Measurements from ENCODE around the gene MICALL1.

Gene MICALL1

GRCh38 chr22:37989146-37990045 lies 83.3 kb downstream of the MICALL1 start:
- DNase-seq: no peak

GRCh38 chr22:37990301-37990700 lies 84.2 kb downstream of the MICALL1 start:
- no peak for DNase-seq

GRCh38 chr22:37990862-37991261 lies 84.8 kb downstream of the MICALL1 start:
- DNase-seq: no peak

- no peak for DNase-seq
These were observed 85.8 kb downstream of the MICALL1 start for GRCh38 chr22:37991731-37992442.

Data from NCI-H1436 (cell line).